ENCODE data around the gene TIMD4. TPM values are rescaled to one million over a fixed set of nuclear protein-coding genes. Genes with fewer than 3 reads are reported as not detected.

The TIMD4 gene
- total RNA-seq, 2 donors from 2014 or later, result 8.4 to 12.3 TPM

DNA sequence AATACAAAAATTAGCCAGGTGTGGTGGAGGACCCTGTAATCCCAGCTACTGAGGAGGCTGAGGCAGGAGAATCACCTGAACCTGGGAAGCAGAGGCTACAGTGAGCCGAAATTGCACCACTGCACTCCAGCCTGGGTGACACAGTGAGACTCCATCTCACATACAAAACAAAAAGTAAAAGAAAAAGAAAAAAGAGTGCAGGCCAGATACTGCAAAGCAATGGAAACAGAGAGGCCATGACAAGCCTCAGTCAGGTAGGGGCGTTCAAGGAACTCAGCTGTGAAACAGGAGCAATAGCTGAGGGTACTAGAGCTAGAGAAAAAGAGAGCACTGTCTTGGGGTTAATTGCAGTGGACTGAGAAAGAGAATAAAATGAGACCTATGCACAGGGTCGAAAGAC, 56.2 kb downstream of the TIMD4 start:
- Mint-ChIP-seq H3K36me3 (peaks cover 0 to 26% of the 10 kb centered on the region in 2 donors), H3K9me3 (peaks cover 0 to 6% of the 10 kb centered on the region in 2 donors), H3K27ac (peak overlapping the region in 1 of 2 donors; percentile 76)
- DNase-seq (ENCODE audit: low spot score in 2 of 2) (no peak), ATAC-seq (no peak)

GRCh38 chr5:156896546-156896945, 66.5 kb downstream of the TIMD4 start:
- ATAC-seq, result no peak
- H3K9me3 Mint-ChIP-seq, result peaks cover 0 to 11% of the 10 kb centered on the region in 2 donors

GRCh38 chr5:156893517-156893916, 69.5 kb downstream of the TIMD4 start:
- DNase-seq (ENCODE audit: low spot score in 2 of 2) (no peak), ATAC-seq (peak; percentile 25 to 52)
- H3K9me3 Mint-ChIP-seq, result peaks cover 0 to 4% of the 10 kb centered on the region in 2 donors
- H3K27ac Mint-ChIP-seq, result peak overlapping the region; percentile 77 to 88
- H3K36me3 Mint-ChIP-seq, result peaks cover 5 to 15% of the 10 kb centered on the region in 2 donors

More at GRCh38 chr5:156896546-156896945, 66.5 kb downstream of the TIMD4 start:
- no peak for DNase-seq (ENCODE audit: low spot score in 2 of 2)
- H3K36me3 Mint-ChIP-seq, result peaks cover 9 to 30% of the 10 kb centered on the region in 2 donors
- H3K27ac Mint-ChIP-seq, result no peak overlapping the region

DNA sequence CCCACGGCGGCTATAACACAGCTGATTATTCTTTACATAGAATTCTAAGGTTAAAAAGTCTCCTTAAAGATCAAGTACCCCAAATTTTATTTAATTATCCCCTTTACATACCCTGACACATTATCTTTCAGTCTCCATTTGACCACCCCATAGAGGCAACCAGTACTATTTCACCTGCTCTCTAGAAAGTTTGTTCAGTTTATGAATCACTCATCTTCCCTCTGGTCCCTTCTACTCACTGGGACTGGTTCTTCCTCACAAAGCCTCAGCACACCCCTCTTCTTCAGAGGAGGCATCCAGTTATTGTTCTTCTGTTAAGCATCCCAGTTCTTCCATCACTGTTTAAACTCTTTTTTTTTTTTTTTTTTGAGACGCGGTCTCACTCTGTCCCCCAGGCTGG, 70.2 kb downstream of the TIMD4 start:
- H3K27ac Mint-ChIP-seq, result peak overlapping the region; percentile 77 to 88
- DNase-seq (ENCODE audit: low spot score in 2 of 2) (no peak), ATAC-seq (peak; percentile 69 to 77)
- H3K36me3 Mint-ChIP-seq, result peaks cover 5 to 15% of the 10 kb centered on the region in 2 donors
- peaks cover 0 to 4% of the 10 kb centered on the region in 2 donors for H3K9me3 Mint-ChIP-seq

DNA sequence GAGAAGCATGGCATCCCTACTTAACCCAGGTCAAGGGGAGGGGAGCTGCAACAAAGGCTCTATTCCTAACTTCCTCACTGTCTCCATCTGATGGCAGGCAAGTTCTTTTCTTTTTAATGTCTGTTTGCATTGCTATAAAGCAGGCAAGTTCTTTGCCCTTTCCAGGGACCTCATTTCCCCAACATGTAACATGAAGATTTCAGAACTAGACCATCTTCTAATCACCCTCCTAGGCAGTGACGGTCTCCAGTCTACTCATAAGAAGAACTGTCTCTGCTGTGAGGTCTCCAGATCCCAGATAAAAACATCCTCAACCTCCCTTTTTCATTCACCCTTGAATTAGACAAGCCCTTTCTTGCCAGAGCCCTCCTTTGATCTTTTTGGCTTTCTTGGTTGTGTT, 70.8 kb downstream of the TIMD4 start:
- peaks cover 0 to 4% of the 10 kb centered on the region in 2 donors for H3K9me3 Mint-ChIP-seq
- no peak for DNase-seq (ENCODE audit: low spot score in 2 of 2)
- ATAC-seq, result peak; percentile 72 to 79
- peaks cover 5 to 15% of the 10 kb centered on the region in 2 donors for H3K36me3 Mint-ChIP-seq
- H3K27ac Mint-ChIP-seq, result peak overlapping the region; percentile 77 to 88

GRCh38 chr5:156888520-156888919, 74.5 kb downstream of the TIMD4 start:
- peaks cover 0 to 7% of the 10 kb centered on the region in 2 donors for H3K9me3 Mint-ChIP-seq
- ATAC-seq, result no peak

GRCh38 chr5:156883316-156883875, 79.6 kb downstream of the TIMD4 start:
- peaks cover 0 to 15% of the 10 kb centered on the region in 2 donors for H3K9me3 Mint-ChIP-seq
- DNase-seq (ENCODE audit: low spot score in 2 of 2), result no peak
- no peak for ATAC-seq
- H3K27ac Mint-ChIP-seq, result no peak overlapping the region
- peaks cover 0 to 14% of the 10 kb centered on the region in 2 donors for H3K36me3 Mint-ChIP-seq

More at GRCh38 chr5:156888520-156888919, 74.5 kb downstream of the TIMD4 start:
- H3K36me3 Mint-ChIP-seq, result peaks cover 0 to 12% of the 10 kb centered on the region in 2 donors
- peak overlapping the region in 1 of 2 donors; percentile 1 for H3K27ac Mint-ChIP-seq
- DNase-seq (ENCODE audit: low spot score in 2 of 2), result no peak

DNA sequence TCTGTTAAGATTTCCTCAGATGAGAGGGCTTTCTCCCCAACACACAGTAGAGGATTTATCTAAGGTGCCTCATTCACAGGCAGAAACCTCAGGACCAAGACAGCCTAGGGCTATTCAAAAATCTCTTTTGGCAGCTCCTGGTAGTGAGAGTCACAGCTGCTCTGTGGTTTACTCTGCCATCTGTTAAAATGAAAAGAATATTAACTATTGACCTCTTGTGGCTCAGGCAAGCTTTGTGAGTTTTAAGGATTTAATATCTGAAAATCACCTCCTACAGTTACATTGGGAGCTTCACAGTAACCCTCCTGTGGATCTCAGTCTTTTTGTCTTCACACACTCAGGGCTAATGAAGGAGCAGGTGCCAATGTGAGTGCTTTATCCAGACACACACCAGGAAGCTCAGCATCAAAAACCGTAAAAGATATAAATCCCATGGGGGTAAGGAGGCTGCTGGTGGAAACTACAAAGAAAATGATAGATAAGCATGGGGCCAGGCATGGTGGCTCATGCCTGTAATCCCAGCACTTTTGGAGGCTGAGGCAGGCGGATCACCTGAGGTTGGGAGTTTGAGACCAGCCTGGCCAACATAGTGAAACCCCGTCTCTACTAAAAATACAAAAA, 83.3 kb downstream of the TIMD4 start:
- DNase-seq (ENCODE audit: low spot score in 2 of 2), result no peak
- H3K9me3 Mint-ChIP-seq, result peaks cover 0 to 9% of the 10 kb centered on the region in 2 donors
- no peak for ATAC-seq
- H3K36me3 Mint-ChIP-seq, result peaks cover 0 to 6% of the 10 kb centered on the region in 2 donors
- H3K27ac Mint-ChIP-seq, result no peak overlapping the region

GRCh38 chr5:156871212-156871611, 91.8 kb downstream of the TIMD4 start:
- no peak for DNase-seq (ENCODE audit: low spot score in 2 of 2)

GRCh38 chr5:156870498-156870839, 92.6 kb downstream of the TIMD4 start:
- Mint-ChIP-seq H3K36me3 (peaks cover 17 to 24% of the 10 kb centered on the region in 2 donors), H3K27ac (no peak overlapping the region), H3K9me3 (peaks cover 4 to 31% of the 10 kb centered on the region in 2 donors)
- DNase-seq (ENCODE audit: low spot score in 2 of 2) (no peak), ATAC-seq (no peak)

More at GRCh38 chr5:156871212-156871611, 91.8 kb downstream of the TIMD4 start:
- H3K27ac Mint-ChIP-seq, result no peak overlapping the region
- H3K9me3 Mint-ChIP-seq, result peaks cover 4 to 31% of the 10 kb centered on the region in 2 donors
- ATAC-seq, result no peak
- peaks cover 17 to 24% of the 10 kb centered on the region in 2 donors for H3K36me3 Mint-ChIP-seq

Other genes with a start within 250 kb of the TIMD4 start
- under 1 TPM; 0.57 to 0.72 TPM for gene PPP1R2B, start 112.9 kb downstream of the TIMD4 start, total RNA-seq
- under 1 TPM; 0.72 to 0.96 TPM for gene HAVCR1, start 95.9 kb upstream of the TIMD4 start, total RNA-seq
- 10 to 100 TPM; 34.4 to 52.2 TPM for gene HAVCR2, start 145.8 kb upstream of the TIMD4 start, total RNA-seq
- 10 to 100 TPM; 16.9 to 21.7 TPM for gene MED7, start 179.6 kb upstream of the TIMD4 start, total RNA-seq
- under 1 TPM; 0.46 to 0.47 TPM for gene GARIN3, start 203.0 kb upstream of the TIMD4 start, total RNA-seq
- gene ITK, start 217.6 kb upstream of the TIMD4 start, total RNA-seq, result 100 to 1,000 TPM; 203 to 308 TPM

Data from activated naive CD4-positive, alpha-beta T cell treated with anti-CD3 and anti-CD28 coated beads, Interleukin-2, amount 50 U/mL, for 72 hours (primary cell).